ENCODE measurements around the gene YY1.
"Not testable (repeated sequence)": the region's sequence is repeated elsewhere in the genome, so short reads cannot be mapped to it uniquely, and the experiment has no call there.

The YY1 gene

DNA sequence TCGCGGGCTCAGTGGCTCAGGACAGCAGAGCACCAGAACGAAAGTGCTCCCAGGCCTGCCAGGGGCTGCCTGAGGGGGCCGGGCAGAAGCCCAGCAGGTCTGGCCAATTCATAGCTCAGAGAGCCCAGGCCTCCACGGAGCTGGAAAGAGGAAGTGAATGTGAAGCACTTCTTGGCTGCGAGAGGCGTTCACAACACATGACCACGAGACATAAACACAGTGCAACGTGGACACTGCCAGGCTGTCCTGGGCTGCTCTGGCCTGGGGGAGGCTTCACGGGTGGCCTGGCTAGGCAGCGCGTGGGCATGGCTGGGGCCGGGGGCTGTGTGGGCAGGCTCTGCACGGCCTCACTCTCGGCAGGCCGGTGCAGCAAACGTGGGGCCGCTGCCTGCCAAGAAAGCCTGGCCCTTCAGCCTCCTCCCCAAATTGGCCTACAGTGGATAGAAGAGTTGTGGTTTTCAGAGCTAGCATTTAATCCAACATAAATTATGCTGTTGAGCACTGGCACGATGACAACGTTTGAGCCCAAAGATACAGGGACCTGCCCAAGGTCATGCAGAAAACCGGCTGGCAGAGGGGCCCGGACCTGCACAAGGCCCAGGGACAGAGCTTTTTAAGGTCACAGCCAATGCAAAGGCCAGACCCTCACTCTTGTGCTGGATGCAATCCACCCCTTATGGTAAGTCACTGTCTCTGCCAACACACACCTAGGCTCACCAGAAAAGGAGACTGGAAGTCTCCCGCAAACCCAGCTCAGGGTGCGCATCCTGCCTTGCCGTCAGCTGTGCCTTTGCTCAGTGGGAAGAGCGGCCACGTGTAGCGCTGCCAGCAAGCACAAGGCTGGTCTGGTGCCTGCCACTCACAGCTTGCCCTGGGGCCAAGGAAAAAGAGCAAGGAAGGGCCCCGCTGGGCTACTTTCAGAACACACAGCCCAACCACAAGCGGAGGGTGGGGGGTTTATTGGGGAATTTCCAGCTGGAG is 58.7 kb downstream of the YY1 start:
- DNase-seq = no peak

DNA sequence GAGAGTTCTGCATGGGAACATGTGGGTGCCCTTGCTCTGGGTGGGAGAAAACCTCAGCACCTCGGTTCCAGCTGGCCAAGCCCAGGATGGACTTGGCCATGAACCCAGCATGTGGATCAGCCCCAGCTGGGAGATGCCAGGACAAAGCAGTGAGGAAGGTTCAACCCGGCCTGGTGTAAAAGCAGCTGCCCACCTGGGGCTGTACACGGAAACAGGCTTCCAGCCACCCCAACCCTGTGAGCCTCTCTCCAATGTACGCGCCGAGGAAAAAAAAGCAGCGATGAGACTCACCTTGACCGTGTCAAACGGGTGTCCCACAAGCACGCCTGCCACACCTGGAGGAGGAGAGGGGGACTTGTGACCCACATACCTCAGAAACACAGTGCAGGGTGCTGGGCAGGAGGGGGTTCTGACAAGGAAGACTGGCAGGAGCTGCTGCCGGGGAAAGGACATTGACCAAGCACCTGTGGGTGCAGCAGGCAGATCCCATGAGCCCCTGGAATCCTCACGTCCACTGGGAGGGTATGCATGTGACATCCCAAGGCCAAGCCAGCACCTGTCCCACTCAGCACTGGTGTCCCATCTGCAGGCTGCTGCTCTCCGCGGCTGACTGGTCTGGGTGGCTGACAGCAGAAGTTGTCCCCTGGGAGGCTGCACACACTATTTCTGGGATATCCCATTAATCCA is 59.8 kb downstream of the YY1 start:
- no peak for DNase-seq

DNA sequence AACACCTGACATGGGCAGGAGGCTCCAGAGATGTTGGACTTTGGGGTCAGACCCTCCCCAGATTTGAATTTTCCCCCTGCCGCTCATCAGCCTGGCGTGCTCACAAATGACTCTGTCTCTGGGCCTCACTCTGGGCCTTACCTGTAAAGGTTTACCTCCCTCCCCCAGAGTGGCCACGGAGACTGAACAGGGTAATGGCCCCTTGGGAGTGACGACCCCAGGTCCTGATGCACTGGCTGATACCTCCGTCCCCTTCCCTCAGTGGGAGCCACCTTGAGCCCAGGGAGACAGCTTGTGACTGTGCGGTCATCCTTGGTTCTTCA is 60.3 kb downstream of the YY1 start:
- no peak for DNase-seq

DNA sequence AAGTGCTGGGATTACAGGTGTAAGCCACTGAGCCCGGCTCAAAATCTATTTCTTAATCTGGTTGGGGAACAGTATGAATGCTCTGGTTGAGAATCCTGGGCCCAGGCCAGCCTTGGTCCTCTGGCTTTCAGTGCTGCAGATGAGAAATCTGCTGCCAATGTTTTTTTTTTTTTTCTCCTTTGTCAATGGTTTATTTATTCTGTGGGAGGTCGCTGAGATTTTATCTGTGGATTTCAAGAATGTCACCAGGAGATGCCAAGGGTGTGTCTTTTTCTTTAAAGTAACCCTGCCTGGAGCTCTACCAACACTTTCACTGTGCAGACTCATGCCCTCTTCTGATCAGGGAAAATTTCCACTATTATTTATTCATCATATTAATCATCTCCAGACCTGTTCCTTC is 63.7 kb downstream of the YY1 start:
- no peak for DNase-seq

DNA sequence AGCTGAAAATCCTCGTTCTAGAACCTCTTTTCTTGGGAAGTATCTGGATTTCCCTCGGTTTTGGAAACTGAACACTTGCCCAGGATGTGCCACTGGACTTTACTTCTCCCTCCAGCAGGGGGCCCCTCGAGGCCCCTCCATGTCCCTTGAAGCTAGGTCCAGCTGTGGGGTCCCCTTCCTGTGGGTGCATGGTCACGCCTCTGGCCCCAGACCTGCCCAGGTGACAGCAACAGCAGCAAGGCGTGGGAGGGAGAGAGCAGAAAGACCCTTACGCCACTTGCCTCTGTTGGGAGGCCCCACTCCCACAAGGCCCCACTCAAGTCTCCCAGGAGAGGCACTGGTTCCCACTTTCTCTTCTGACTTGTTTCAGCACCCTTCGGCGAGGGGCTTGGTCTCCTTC is 64.2 kb downstream of the YY1 start:
- DNase-seq = no peak

DNA sequence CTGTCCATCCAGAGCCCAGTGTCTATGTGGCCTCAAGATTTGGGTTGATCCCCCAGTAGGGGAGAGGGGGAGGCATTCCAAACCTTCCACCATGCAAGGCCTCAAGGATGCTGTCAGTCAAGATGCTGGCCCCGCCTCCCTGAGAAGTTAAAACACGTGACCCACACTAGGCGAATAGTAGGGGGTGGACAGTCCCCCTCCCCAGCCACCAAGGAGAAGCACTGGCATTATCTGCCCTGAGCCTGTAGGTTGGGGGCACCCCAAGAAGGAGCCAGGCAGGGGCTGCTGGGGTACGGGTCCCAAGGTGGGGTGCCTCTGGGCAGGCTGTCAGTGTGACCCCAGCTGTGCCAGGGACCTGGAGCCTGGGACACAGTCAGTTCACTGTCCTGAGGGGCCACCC is 65.0 kb downstream of the YY1 start:
- no peak for DNase-seq

DNA sequence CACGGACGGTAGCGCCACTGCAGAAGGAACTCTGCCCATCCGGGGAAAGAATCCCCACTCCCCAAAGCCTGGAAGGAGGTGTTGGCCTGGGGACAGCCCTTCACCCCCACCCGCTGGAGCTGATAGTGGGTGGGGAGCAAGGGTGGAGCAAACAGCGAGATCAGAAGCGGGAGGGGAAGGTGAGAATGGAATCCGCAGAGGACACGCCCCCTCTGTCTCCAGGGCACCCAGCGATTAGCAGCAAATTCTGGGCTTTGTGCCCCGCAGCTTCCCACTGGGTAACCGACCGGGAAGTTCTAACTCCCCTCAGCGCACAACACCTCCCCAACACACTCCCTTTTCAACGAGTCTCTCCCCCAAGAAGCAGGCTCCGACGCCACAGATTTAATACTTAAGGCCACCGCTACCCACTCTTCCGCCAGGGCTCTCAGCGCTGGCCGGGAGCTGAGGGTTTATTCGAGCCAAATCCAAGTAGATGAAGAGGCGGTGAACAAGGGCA is 65.9 kb downstream of the YY1 start:
- DNase-seq = no peak

DNA sequence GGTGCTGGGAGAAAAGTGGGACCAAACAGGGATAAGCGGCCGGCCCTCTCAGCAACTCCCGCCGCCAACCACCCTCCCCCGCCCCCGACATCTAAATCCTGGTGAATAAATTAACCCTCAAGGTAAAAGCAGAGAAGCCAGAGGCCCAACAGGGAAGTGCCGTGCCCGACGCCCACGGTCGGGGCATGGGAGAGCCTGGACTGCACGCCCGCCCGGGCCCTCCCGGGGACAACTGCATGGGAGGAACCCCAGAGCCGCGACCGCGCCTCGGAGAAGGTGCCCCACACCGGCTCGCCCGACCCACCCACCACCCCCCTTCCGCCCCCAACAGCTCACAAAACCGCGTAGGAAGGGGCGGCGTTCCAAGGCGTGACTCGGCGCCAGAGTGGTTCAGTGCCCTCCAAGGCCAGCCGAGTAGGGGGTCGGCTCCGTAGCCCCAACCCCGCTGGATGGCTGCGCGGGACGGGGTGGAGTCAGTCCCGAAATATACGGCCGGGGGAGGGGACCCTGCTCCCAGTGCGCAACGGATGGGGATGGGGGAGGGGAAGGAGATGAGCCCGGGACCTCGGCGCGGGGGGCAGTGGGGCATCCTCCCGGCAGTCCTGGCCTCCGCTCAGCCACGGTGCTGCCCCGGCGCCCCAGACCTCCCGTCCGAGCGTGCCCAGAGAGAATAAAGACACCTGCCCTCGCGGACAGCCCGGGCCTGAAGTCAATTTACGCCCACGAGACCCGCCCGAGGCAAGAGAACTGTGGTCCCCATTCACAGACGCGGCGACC is 66.6 kb downstream of the YY1 start:
- peak; percentile 73 for DNase-seq

DNA sequence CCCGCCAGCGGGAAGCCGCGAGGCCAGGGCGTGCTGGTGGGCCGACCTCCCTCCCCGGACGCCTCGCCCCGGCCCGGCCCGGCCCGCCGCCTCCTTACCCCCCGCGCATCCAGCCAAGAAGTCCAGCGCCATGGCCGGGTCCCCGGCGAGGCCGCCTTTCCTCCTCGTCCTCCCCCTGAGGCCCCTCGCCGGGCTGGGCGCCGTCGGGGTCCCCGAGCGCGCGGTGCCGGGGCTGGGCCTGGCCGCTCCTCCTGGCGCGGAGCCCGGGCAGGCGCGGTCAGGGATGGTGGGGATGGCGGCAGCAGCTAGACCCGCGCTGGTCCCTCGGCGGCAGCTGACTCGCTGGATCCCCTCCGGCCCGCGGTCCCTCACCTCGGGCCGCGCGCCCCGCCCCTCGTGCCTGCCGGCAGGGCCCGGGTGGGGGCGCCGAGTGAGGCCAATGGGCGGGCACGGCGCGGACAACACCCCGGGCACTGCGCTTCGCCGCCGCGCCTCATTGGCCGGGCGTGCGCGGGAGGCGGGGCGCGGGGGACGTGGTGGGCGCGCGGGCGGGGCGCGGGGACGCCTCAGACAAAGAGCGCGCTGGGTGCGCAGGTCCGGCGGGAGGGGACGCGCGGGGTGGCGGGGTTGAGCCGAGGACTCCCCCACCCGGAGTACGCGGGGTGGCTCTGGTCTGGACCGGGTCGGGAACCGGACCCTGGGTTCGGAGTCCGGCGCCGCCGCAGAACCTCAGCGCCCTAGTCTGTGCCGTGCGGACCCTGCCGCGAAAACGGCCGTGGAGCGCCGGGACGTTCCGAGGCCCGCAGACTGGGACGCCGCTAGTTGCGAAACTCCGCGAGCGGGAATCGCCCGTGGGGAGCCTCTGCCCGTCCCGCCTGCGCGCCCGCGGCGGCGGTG is 67.4 kb downstream of the YY1 start, which contains the start of gene SLC25A29:
Gene SLC25A29, minus strand, starts transcription at position 344 of the 897 bp plus-strand sequence. Its CDS starts 212 bp downstream, at position 132.
- peak; percentile 90 for DNase-seq

DNA sequence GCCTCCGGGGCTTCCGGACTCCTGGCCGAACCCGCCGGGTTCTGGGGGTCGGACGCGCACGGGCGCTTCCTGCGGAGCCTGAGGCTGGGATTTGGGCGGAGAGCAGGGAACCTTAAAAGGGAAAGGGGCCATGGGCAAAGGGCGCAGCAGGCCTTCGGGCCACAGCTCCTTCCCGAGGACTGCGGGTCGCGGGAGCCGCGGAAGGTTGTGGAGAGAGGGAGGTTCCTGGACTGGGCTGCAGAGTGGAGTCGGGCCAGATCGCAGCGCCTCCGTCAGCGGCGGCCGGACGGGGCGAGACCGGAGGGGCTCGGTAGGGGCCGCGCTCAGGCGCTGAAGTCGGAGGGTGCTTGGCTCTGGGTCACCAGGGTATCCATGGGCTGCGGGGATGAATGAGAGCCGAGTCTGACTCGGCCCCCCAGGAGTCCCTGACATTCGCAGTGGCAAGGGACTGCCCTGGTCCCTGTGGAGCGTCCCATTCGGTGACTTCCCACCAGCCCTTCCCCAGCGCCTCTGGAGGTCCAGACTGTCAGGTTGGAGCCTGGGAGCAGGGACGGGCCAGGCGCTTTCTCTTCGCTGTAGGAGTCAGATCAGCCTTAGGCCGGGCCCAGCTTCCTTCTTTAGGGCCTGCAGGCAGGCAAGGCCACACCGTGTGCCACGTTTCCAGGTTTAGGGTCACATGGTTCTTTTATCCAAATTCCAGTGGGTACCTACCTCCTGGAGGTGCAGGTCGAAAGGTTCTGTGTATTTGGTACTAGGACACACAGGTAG is 68.2 kb downstream of the YY1 start:
- no peak for DNase-seq

DNA sequence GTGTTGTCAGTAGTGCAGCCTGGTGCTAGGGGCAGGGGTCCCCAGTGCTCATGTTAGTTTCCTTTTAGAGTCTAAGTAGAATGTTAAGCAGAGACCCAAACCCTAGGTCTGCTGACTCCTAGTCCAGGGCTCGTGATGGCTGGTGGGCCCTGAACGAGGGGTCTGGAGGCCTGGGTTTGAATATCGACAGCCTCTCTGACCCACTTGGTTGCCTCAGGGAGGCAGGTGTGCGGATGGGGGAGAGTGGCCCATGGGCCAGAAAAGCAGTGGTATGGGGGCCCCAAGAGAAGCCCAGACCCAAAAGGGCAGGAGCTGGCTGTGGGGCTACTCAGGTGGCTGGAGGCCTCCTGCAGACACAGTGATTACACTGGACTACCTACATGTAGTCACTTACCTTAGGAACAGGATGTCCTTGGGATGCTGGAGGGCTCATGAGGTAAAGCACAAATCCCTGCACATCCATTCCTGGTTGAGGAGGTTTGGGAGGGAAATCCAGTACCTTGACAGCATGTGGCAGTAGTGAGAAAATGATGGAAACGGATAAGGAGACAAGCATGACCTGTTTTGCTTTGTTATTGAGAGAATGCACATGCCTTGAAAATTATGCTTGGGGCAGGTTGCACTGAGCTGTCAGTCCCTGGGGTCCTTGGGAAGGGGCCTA is 69.0 kb downstream of the YY1 start:
- DNase-seq = no peak

DNA sequence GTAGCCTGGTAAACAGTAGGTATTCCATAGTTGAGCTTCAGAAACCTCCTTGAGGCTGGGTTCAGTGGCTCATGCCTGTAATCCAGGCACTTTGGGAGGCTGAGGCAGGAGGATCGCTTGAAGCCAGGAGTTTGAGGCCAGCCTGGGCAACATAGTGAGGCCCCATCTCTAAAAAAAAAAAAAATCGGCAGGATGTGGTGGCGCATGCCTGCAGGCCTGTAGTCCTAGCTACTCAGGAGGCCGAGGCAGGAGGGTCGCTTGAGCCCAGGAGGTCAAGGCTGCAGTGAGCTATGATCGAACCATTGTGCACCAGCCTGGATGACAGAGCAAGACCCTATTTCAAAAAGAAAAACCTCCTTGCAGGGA is 69.5 kb downstream of the YY1 start:
- not testable (repeated sequence) for DNase-seq

DNA sequence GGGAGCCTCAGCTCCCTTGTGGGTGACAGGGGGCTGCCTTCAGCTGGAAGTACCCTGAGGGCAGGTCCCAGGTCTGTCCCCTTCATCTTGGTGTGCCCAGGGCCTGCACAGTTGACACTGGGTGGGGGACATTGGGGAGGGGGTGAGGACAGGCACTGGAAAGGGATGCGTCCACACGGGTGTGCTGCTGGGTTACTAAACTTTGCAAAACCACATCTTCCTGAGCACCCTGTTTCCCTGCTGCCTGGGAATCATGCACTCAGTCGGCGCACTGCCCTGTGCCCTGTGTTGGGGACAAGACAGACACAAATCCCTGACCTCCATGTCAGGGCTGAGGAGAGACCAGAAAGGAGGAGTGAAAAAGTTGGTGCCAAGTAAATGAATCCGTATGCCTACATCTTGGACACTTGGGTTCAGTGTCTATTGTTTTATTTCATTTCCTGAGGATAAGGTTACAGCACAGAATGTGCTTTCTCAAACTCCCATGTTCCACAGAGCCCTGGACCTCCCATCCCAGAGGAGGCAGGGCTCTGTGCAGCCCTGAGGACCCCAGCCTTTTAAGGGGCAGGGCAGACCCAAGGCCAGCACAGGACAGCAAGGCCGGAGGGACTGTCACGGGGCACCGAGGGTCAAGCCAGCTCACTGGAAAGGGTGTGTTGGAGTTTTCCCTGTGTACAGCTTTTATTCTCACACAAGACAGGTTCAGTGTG is 70.2 kb downstream of the YY1 start:
- no peak for DNase-seq

DNA sequence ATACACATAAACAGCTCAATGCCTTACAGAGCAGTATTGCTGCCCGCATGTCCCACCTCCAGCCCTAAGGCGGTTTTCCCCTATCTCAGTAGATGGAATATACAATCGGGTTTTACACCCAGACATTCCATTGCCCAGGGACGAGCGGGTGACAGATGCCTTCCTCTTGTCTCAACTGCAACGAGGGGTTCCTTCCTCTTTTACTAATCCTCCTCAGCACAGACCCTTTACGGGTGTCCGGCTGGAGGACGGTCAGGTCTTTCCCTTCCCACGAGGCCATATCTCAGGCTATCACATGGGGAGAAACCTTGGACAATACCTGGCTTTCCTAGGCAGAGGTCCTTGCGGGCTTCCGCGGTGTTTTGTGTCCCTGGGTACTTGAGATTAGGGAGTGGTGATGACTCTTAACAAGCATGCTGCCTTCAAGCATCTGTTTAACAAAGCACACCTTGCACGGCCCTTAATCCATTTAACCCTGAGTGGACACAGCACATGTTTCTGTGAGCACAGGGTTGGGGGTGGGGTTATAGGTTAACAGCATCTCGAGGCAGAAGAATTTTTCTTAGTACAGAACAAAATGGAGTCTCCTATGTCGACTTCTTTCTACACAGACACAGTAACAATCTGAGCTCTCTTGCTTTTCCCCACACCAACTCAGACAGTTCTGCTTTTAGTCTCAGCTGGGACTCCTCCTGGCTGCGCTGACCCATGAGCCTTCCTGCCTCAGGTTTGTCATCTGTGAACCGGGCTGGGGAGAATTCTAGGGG is 73.3 kb downstream of the YY1 start:
- not testable (repeated sequence) for DNase-seq

DNA sequence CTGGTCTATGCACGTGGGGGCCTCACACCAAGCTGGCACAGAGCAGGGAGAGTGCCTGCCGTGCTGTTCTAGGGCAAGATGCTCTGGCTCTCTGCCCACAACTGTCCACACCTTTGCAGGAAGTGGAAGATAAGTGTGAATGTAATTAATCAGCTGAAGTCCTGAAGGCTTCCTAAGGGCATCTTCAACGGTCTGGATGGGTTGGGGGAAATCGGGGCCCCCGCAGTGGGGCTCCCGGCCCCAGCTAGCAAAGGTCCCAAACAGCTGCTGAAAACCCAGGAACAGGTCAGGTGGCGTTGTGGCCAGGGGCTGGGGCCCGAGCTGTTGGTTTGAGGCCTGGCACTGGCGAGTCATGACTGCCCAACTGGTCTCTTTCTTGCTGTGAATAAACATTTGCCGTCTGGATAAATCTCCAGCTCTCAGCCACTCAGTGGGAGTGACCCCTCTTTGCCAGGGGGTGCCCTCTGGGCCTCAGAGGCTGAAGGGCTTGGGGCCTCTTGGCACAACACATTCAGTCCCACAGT is 74.0 kb downstream of the YY1 start:
- DNase-seq = no peak

DNA sequence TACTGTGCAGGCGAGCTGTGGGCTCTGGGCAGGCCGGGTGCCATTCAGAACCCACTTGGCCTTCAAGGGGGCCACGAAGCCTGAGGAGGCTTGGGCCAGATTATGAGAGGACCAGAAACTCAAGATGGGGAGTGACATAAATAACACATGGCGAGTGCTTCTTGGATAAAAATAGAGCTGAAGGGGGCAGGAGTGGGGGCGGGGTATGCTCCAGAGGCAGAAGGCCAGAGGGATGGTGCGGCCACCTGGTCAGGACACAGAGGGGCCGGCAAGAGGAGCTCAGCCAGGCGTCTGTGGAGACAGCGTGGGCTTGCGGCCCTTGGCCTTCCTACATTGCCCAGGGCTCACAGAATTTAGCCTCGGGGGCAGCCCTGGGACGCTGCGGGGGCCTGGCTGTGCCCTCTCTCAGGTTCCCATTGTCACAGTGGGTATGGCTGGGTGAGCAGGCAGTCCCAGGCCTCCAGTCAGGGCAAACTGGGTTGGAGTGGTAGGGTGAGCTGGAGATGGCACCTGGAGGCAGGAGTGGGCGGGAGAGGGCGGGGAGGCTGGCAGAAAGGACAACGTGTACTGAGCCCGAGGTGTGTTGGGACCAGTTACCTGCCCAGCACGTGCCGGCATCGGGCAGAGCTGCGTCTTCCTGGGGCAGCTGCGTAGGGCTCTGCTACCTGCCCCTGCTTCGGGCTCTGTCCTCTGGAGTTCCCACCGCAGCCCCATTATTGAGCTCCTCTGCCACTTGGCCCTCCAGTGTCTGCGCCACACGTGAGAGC is 74.7 kb downstream of the YY1 start:
- DNase-seq = no peak

DNA sequence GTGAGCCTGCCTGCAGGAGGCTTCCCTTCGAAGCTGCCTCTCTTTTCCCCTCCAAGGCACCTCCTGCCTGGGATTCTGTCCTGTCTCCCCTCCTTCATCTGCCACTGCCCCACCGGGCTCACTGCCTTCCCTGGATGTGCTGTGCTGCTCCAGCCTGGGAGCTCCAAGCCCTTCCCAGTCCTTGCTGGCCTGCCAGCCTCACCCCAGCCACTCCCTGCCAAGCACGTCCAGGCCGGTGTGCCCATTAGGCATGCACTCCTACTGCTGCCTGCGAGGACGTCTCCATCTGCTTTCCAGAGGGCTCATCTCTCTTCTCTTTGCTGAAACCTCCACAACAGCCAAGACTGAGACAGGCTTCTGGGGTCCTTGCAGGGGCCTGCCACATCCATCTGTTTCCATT is 75.8 kb downstream of the YY1 start:
- no peak for DNase-seq

DNA sequence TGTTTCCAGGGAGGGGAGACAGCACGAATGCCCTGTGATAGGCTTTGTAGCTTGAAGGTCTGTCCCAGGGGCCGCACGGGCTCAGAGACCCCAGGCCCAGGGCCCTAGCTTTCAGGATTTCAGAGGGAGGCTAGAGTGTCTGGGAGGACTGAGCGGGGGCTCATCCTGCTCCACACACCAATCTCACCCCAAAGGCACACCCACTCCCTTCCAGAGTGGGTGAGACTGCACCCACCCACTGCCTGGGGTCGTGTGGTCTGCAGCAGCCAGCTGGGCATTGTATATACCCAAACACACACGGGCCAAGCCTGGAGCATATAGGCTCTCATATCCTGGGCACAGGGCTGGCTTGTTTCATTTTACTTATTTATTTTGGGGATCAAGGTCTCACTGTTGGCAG is 78.4 kb downstream of the YY1 start:
- no peak for DNase-seq

Data from activated CD8-positive, alpha-beta memory T cell treated with anti-CD3 and anti-CD28 coated beads, Interleukin-2, amount 50 U/mL, for 48 hours (primary cell).